HG02943 (cell line): ENCODE results near the gene UBE2E2.

Experiments used
- ATAC-seq: cut with Tn5 transposase; IDR thresholded peaks from one replicate; pipeline ENCODE4 v1.9.1; 2021; ENCODE audit warnings: mild to moderate bottlenecking, low read depth, moderate library complexity; ENCODE audit not compliant: unreplicated experiment

Gene UBE2E2

DNA sequence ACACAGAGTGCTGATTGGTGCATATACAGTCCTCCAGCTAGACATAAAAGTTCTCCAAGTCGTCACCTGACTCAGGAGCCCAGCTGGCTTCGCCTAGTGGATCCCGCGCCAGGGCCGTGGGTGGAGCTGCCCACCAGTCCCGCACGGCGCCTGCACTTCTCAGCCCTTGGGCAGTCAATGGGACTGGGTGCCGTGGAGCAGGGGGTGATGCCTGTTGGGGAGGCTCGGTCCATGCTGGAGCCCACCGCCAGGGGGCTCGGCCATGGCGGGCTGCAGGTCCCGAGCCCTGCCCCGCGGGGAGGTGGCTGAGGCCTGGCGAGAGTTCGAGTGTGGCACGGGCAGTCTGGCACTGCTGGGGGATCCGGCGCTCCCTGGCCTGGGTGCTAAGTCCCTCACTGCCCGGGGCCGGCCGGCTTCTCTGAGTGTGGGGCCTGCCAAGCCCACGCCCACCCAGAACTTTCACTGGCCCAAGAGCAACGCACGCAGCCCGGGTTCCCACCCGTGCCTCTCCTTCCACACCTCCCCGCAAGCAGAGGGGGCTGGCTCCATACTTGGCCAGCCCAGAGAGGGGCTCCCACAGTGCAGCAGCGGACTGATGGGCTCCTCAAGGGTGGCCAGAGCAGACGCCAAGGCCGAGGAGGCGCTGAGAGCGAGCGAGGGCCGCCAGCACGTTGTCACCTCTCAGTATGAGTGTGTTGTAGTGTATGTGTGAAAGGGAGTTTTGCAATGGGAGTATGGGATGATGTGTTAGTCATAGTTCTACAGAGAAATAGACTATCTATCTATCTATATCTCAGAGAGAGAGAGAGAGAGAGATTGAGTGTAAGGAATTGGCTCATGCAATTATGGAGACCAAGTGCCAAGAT is 69.0 kb downstream of the UBE2E2 start:
- ATAC-seq: no peak

DNA sequence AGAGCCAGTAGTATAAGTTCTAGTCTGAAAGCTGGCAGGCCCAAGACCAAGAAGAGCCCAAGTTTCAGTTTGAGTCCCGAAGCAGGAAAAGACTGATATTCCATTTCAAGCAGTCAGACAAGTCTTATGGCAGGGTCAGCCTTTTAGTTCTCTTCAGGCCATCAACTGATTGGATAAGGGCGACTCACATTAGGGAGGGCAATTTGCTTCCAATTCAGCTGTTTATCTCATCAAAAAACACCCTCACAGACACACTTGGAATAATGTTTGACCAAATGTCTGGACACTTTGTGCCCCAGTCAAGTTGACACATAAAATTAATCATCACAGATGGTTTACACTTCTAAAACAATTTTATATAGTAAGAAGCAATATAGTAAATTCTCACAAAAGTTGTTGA is 69.7 kb downstream of the UBE2E2 start:
- no peak for ATAC-seq

DNA sequence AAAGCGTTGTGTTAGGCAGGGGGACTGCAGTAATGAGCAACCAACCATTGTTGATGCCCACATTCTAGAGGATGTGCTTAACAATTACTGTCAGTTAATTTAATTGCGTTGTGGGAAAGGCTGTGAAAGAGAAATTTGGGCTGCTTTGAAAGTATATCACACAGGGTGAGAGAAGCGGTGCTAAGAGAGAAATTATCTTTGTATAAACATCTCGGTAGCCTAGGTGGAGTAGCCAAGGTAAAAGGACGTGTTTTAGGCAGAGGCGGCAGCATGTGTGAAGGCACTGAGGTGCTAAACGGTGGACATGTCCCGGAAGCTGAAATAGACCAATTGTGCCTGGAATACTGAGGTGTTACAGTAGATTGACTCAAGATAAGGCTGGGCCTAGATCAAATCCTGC is 71.9 kb downstream of the UBE2E2 start:
- no peak for ATAC-seq

DNA sequence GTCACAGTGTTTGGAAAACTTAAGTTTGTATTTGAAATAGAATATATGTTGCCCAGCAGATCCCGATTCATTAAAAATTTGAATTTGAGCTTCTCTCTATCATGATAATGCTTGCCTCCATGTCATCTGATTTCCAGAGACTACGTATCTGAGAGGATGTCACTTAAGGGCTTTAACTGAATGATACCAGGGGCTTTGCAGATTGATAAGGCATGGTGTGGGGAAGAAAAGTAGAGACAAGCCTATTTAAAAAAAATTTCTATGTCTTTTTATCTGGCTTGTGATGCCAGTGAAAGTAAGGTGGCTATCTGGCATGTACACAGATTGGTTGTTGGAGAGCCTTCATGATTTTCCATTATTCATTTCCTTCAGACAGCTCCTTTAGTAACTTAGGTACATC is 72.7 kb downstream of the UBE2E2 start:
- no peak for ATAC-seq

DNA sequence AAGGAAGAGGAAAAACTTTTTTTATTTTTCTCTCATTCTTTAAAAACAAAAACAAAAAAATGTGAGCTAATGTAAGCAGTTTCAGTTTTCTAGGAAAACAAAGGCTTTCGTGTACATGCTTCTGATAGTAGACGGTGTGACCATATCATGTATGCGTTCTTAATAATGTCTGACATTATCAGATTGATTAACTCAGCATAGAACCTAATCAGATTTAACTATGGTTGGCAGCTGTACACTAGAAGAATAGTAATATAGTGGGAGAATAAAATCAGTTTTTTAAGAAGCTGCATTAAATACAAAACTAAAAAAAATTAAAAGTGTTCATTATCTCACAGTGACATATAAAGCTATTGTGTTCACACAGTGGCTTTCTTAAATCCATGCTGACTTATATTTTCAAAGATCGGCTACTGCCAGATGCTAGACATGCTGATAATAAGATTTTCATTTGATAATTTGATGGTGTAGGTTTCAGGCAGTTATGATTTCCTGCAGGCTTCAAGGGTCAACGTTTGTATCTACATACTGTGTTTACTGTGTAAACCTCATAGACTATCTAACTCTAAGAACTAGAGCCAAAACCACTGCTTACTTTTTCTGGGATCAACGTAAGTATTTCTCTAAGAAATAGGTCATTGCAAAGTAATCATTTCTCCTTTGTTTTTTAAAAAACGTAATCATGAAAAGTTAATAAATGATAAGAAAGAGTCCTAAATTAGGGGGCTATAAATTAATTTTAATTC is 74.0 kb downstream of the UBE2E2 start:
- ATAC-seq: no peak

DNA sequence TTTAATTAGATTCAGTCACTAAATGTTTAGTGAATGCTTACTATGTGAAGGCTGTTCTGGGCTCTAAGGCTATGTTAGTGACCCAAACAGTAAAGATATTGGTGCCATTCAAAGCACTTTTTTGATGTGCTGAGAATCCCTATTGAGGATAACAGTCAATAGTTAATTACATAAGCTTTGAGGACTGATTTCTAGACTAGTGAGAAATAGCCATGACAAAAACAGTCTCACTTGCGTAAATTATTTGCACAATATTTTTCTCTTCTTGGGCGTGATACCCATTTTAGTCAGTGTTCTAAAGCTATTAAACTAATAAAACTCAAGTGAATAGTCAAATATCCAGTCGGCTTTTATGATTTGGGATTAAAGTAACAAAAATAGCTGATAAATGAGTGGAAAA is 74.6 kb downstream of the UBE2E2 start:
- no peak for ATAC-seq

DNA sequence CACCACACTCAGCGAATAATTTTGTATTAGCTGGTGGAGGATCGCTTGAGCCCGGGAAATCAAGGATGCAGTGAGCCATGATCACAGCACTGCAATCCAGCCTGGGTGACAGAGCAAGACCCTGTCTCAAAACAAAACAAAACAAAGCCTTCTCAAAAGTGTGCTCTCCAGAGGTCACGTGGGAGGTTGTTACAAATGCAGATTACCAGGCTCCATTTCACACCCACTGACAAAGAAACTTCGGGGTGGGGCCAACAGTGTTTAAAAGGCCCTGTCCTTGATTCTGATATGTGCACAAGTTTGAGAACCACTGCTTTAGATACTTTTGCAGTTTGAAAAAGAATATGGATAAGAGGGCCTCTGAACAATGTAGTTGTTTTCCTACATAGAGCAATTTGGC is 80.5 kb downstream of the UBE2E2 start:
- no peak for ATAC-seq

DNA sequence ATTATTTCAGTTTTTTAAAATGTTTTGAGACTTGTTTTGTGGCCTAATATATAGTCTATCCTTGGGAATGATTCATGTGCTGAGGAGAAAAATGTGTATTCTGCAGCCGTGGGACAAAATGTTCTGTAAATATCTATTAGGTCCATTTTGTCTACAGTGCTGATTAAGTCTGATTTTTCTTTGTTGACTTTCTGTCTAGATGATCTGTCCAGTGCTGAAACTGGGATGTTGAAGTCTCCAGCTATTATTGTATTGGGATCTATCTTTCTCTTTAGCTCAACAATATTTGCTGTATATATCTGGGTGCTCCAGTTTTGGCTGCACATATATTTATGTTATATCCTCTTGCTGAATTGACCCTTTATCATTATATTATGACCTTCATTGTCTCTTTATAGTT is 85.2 kb downstream of the UBE2E2 start:
- no peak for ATAC-seq

DNA sequence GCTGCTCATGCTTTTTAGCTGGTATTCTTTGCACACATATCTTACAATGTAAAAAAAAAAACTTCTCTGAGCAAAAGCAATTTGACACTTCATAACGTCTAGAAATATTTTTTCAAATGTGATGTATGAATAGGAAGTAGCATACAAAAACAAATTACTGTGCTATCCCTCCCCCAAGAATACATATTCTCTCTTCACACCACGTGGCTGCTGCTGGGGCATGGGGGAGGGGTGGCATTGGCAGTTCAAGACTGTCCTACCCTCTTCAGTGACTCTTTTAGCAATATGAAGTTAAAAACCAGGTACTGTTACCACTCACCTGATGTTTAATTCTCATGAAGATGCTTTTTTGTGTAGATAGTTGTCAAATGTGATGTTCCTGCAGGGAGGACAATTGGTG is 85.6 kb downstream of the UBE2E2 start:
- no peak for ATAC-seq

DNA sequence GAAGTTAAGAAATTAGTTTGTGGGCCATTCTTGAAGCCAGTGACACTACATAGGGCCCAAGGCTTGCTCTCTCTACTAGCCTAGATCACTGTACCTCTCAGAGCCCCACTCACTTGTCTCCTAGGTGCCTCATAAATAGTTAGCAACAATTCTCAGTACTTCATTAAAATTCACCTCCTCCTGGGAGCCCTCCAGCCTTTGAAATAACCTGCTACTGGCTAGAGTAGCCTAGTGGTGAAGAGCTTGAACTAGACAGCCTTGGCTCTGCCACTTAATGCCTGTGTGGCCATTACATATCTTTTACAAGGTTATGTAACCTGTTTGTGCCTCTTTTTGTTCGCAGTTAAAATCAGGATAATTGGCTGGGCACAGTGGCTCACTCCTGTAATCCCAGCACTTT is 89.3 kb downstream of the UBE2E2 start:
- no peak for ATAC-seq

DNA sequence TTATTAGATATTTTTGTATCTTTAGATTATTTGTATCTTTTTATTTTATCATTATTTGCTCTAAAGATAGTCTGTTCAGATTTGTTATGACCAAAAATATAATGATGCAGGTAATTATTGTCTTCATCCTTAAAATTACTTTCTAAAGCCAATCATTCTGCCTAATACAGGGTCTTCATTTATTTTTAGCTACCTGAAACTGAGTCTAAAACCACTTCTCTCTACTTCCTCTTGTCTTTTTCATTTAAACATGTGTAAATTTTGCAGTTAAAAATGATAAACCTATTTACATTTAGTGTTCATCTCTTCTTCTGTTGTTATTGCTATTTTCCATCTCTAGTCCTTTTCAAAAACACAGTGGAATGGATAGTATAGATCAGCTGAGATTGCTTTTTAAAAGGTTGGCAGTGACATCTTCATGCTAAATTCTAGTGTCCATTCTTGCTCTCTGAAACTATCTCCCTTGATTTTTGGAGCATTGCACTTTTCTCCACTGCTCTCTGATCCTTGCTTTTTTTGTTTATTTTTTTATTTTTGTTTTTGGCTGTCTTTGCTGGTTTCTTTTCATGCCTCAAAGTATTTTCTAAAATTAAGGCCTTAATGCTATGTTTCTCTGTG is 91.8 kb downstream of the UBE2E2 start:
- no peak for ATAC-seq

DNA sequence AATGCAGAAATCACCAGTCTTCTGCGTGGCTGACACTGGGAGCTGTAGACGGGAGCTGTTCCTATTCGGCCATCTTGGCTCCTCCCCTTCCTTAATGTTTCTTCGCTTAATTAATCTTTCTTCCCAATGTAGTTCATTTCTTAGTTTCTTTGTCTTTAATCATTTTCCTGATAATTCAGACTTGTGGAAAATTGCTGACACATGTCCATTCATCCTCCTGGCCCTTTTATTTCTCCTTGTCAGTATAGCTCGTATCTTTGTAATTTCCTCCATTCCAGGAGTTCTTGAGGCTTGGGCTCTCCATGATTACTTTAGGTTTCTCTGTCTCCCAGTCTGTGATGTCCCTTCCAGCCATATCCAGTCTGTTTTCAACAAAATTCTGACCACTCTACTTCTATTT is 98.7 kb downstream of the UBE2E2 start:
- no peak for ATAC-seq

DNA sequence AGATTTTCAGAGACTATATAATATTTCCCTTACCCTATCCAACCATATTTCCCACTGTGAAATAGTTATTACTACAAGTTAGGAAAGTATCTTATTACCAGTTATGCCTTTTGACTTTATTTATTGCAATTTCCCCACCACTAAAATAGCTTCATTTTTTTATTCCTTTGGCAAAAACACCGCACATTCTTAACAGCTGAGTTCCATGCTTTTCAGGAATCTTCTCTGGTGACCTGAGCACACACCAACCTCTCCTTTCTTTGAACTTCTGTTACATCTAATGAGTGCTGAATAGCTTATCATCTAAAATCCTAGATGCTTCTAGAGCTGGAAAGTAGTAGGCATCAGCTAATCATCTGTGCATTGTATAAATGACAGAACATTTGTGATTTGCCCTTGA is 99.1 kb downstream of the UBE2E2 start:
- no peak for ATAC-seq

DNA sequence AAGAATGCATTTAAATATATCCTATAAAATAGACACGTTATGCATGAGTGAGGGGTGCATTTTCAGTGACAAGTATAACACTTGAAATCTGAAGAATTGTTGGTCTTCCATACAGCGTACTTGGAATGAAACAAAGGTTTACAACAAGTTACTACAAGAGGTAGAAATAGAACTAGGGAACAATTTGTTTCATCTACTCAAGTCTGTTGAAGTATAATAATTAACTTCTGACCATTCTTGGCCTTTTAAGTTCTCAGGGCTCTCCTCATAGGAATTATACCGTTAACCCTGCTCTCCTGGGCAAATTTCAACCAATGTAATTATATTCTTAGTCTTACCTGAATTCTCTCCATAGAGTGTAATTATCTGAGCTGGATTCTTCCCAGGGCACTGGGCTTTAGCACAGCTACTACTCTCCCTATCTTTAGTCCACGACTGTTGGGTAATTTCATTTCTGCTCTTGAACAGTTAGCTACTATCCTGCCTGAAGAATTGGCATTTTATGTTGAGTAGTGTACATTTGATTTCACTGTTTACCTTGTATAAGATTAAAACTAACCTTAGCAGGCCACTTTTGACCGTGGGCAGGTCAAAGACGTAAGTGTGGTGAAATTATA is 100.6 kb downstream of the UBE2E2 start:
- ATAC-seq: no peak

DNA sequence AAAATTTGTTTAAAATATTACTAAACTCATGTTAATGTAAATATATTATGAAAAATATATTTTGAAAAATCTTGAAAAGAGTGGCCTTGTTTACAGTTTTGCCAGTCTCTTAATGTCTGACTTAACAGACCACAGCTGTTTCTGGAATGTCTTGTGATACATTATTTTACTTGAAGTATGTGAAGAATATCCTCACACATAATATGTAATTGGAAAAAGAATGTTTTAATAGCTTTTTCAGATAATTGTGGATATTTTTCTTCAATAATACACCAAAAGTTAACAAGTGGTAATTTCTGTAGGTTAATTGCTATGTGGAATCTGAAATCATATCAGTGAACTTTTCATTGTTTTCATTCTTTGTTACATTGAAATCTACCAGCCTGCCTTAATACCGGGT is 101.3 kb downstream of the UBE2E2 start:
- ATAC-seq: no peak

DNA sequence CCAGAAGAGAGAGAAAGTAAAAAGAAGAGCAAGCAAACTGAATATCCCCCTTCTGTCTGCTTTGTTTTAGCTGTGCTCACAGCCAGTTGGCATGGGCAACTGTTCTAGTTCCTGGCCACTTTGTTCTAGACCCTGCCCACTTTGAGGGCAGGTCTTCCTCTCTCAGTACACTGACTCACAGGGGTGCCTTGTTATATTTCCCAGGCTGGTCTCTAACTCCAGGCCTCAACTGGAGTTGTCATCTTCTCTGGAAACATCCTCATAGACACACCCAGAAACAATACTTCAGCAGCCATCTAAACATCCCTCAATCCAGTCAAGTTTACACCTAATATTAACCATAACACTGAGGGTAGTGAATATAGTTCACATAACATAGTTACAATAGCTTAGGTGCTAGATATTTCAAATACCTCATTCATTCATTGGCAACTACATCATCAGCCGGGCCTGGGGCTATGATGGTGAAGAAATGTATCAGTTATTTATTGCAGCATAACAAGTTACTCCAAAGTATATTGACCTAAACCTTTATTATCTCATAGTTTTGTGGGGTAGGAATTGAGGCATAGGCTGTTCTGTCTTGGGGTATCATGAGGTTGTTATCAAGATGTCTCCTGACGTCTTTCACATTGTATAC is 106.0 kb downstream of the UBE2E2 start:
- no peak for ATAC-seq

DNA sequence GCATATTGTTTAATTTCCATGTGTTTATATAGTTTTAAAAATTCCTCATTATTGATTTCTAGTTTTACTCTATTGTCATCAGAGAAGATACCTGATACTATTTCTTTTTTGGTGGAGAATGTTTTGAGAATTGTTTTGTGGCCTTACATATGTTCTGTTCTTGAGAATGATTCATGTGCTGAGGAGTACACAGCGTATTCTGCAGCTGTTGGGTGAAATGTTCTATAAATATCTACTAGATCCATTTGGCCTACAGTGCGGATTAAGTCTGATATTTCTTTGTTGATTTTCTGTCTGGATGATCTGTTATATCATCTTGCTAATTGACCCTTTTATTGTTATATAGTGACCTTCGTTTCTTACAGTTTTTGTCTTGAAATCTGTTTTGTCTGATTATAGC is 109.7 kb downstream of the UBE2E2 start:
- no peak for ATAC-seq

DNA sequence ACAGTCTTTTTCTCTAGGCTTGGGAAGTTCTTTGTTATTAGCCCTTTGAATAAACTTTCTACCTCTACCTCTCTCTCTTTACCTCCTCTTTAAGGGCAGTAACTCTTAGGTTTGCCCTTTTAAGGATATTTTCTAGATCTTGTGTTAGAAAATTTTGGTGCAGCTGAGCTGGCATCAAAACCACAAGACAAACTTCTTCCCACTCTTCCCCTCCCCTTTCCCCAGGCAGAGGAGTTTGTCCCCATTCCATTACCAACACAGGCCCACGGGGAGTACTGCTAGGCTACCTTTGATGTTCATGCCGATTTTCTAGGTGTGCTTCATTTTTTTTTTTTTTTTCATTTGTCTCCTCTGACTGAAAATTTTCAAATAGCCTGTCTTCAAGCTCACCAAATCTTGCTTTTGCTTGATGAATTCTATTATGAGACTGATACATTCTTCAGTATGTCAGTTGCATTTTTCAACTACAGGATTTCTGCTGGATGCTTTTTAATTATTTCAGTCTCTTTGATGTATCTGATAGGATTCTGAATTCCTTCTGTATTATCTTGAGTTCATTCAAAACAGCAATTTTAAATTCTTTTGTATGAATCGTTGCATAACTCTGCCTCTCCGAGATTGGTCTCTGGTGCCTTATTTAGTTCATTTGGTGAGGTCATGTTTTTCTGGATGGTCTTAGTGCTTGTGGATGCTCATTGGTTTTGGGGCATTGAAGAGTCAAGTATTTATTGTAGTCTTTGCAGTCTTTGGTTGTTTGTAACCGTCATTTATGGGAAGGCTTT is 112.0 kb downstream of the UBE2E2 start:
- no peak for ATAC-seq

DNA sequence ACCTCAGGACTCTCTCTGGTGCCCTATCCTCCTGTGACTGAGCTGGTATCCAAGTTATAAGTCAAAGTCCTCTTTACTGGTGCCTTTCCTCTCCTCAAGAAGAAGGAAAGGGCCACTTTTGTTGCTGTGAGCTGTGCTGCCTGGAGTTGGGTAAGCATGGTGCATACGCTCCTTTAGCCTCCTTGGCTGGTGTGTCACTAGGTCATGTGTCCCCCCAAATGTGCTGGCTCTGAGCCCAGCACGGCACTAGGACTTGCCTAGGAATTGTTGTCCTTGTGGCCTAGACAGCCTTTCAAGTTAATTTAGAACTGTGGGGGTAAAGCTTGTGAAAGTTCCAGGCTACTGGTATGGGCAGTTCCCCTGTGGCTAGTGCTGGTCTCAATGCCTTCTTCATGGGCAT is 113.8 kb downstream of the UBE2E2 start:
- no peak for ATAC-seq
